Hematopoietic multipotent progenitor cell treated with erythropoietin and hydrocortisone succinate and interleukin-3 and kit ligand, for 4 days (in vitro differentiated cells): ENCODE results near the gene P4HA2.

Source experiments
- DNase-seq: peaks from one replicate; pipeline ENCODE4 v3.0.0-alpha.2; 2015

The P4HA2 gene

DNA sequence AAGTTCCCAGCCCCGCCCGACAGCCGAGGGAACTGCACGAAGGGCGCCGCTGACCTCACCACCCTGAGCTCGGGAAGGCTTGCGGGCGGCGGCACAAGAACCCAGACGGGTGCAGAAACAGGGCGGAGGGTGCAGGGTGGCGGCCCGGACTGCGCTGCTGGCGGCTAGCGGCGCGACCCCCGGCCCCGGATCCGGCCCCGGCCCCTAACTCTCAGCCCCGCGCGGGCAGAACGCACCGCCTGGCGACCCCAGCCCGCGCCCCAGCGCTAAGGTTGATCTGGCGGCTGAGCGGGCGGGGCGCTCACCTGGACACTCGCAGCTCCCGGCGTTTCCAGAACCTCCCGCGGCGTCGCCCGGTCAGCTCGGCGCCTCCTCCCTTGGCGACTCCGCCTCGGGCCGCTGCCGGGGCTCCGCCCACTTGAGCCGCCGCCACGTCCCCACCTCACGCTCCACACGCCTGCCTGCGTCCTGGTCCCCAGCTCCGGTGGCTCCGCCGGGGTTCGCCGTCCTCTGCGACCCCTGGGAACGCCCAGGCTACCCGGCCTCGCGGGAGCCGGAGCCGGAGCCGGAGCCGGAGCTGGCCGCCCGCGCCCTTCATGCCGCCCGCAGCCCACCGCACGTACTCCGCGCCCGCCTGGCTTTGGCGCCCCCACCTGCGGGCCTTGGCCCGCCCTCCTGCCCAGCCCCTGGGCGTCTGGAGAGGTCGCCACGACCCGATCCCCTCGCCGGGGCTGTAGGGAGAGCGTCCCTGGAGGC is at the start of gene P4HA2:
TSS of gene P4HA2 (minus strand) at position 369 of the 756 bp plus-strand sequence. CDS start 9,227 bp downstream, outside the sequence.
- peak; percentile 69 for DNase-seq

DNA sequence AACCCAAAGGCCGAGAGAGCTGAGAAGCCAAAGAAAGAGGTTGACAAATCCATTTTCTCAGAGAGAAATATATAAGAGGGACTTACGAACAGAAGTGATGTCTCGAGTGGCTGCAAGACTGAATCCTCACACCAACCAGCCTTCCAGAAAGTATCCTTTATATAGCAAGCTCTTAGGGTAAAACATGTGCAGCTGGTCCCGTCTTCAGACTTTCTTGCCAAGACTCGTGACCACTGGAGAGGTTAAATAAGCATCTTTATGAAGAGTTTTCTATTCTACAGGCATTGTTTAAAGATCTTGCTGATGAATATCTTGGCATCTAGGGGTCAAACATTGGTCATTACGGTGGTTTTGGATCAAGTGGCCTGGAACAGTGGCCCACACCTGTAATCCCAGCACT is 49.6 kb upstream of the P4HA2 start:
- DNase-seq = no peak

DNA sequence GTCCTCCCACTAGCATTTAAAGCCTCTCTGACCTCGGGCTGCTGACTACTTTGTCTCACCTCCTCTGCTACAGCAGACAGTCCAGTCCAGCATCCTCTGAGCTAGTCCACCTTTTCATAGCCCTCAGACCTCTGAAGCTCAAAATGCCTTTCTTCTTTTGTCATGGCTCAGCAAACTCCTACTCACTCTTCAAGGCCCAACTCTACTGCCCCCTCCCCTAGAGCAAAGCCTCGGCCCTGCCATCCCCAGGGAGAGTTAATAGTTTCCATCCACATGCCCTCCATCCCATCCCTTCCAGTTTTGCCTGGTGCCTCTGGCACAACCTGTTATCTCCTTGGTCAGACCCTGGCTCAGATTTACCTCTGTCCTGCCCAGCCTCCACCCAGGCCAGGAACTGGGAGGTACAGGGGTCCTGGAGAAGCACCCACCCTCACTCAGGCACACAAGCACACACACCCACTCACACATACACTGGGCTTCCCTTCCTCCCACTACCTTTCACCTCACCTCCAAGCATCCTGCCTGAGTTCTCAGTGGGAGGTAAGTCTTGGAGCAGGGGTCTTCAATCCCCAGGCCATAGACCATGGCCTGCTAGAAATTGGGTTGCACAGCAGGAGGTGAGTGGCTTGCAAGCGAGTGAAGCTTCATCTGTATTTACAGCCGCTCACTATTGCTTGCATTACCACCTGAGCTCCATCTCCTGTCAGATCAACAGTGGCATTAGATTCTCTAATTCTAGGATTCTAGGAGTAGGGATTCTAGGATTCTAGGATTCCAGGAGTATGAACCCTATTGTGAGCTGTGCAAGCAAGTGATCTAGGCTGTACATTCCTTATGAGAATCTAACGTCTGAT is 47.9 kb upstream of the P4HA2 start:
- DNase-seq = no peak

DNA sequence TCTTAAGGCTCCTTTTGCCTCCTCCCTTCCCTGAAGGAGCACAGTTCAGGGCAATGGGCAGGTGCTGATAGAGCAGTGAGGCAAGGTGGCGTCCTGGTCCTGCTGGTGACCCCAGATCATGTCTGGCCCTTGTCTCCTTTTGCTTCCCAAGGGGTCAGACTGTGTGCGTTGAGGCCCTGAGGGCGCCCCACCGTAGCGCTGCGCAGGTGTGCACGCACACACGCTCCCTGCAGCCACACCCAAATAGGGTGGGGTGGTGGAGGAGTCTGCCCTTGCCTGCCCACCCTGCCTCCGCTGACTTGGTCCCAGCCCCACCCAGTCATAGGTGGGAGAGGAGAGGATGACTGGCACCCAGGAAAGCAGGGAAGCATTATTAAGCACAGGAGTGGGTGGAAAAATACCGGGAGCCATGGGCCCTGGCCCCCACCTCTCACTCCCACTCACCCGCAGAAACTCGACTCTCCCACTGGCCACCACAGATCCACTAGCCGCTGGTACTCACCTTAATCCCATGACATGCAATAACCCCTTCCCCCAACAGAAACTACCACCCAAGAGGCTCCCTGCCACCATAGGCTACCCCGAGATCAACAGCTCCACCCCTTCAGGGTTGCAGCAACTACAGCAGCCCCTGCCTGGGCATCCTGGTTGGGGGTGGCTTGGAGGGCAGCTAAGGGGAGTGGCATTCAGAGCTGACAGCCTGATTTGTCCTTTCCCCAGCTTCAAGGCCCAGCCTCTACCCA is 46.6 kb upstream of the P4HA2 start:
- DNase-seq = no peak

DNA sequence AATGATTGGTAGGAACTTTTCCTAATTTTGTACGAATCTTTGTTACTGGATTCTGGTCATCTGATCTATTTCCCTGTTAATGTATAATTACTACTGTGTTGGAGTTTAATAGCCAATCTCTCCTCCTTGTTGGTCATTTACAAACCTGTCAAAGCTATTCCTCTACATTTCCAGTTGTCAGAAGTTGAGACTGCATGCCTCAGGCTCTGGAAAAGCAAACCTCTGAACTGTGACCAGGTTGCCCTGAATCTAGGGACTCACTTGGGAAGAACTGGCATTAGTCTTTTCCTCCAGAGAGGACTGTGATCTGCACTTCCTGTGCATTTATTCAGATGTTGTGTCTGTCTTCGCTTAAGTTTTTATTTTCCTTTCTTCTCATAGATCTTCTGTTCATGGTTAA is 46.0 kb upstream of the P4HA2 start:
- DNase-seq = no peak

DNA sequence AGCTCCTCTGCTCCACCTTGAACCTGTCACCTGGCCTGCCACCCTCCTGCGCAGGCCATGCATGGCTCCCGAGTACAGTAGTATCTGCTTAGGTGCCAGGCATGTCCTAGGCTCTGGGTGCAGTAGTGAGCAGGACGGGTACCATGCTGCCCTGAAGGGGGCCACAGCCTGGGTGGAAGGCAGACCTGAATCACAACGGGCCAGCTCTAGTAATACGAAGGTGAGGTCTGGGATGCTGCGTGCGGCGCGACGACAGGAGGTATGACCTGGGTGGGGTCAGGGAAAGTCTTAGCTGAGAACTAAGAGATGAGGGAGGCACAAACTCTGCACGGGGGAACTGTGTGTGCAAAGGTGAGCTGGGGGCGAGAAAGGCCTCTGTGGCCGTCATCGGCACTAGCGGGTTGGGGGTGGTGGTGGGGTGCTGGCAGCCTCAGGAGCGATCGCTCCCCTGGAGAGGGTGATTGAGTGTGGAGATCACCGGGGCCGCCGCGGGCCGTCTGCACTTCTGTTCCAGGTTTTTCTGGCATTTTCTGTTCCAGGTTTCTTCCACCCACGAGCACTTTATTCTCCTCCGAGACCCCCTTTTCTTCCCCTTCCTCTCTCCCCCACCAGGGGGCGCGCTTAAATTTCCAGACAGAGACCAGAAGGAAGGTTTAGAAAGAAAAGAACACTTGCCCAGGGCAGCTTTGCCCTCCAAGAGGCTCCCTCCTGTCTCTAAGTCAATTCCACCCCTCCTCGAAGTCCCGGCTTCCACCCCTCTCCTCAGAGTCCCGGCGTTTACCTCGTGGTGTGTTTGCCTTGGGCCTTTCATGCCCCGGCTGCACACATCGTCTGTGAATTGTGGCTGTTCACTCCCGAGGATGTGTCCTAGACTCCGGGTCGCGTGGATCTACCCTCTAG is 44.9 kb upstream of the P4HA2 start:
- DNase-seq = peak; percentile 83

DNA sequence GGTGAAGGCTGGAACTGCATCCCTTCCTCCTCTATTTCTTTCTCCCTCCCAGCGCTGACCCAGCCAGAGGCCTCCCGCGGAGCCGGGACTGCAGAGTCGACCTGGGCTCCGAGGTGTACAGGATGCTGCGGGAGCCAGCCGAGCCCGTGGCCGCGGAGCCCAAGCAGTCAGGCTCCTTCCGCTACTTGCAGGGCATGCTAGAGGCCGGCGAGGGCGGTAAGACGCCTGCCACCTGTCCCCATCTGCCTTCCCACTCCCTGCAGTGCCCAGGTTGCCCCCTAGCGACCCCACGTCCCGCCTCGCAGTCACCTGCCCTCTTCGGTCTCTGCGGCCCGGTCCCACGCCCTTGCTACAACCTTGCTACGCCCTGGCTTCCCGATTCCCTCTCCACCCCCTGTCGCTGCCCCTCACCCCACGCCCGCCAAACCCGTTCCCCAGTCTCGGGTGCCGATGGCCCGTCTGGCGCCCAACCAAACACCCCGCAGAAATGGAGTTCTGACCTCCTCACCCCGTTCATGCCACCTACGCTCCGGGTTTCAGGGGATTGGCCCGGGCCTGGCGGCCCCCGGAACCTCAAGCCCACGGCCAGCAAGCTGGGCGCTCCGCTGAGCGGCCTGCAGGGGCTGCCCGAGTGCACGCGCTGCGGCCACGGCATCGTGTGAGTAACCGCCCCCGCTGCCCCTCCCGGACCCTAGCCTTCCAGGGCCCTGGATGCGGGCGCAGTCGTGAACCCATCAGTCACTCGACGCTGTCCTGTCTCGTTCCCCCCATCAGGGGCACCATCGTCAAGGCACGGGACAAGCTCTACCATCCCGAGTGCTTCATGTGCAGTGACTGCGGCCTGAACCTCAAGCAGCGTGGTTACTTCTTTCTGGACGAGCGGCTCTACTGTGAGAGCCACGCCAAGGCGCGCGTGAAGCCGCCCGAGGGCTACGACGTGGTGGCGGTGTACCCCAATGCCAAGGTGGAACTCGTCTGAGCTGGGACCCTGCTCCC is 43.9 kb upstream of the P4HA2 start:
- peak; percentile 51 for DNase-seq

DNA sequence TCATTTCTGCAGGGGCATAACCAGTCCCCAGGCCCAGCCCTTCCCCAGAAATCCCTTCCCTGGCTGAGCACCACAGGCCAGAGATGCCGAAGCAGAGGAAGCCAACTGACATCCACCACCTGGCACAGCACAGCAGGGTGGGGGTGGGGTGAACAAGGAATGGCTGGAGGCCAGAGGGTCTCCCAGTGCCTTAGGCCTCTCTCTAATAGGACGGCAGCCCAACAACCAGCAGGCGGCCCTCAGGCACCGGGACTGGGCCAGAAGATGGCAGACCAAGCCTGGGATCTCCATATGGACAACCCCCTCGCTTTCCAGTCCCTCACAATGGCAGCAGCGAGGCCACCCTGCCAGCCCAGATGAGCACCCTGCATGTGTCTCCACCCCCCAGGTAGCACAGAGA is 43.1 kb upstream of the P4HA2 start:
- no peak for DNase-seq

DNA sequence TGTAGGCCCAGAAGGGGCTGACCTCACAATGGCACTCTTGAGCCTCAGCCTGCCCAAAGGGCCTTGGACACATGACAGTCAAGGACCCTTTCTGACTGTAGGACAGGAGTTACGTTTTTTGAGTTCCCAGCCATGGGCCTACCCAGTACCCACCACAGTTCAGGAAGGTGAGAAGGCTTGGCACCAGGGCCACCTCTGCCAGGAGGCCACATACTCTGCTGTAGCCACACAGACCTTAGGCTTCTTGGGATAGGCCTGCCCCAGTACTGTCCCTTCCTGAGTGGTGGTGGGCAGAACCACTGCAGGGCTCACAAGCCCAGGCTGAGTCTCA is 42.6 kb upstream of the P4HA2 start:
- DNase-seq = no peak

DNA sequence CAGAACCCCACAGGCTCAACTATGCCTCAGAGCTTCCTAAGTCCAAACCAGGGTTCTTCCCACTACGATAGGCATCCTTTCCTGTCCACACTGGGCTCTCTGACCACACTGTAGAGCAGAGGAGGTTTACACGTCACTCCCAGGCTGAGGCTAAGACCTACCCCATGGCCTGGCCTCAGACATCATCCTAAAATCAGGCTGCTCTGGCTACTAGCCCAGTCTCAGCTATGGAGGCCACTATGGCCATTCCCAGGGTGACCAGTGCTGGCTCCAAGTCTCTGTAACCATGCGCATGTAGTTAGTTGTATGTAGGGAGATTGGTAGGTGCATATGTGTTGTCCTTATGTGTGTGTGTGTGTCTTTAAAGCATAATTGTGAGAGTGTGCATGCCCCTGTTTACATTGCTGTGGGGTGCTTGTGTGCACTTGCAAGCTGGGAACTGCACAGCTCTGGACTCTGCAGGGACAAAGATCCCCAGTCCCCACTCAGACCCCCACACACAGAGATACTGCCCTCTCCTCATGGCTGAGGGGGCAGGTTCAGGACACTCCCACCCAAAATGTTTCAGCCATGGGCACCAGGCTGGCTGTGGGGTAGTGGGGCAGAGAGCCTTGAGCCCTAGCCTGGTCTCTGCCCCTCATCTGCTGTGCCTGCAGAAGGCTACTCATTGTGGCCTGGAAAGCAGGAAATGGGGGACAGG is 42.1 kb upstream of the P4HA2 start:
- DNase-seq = no peak

DNA sequence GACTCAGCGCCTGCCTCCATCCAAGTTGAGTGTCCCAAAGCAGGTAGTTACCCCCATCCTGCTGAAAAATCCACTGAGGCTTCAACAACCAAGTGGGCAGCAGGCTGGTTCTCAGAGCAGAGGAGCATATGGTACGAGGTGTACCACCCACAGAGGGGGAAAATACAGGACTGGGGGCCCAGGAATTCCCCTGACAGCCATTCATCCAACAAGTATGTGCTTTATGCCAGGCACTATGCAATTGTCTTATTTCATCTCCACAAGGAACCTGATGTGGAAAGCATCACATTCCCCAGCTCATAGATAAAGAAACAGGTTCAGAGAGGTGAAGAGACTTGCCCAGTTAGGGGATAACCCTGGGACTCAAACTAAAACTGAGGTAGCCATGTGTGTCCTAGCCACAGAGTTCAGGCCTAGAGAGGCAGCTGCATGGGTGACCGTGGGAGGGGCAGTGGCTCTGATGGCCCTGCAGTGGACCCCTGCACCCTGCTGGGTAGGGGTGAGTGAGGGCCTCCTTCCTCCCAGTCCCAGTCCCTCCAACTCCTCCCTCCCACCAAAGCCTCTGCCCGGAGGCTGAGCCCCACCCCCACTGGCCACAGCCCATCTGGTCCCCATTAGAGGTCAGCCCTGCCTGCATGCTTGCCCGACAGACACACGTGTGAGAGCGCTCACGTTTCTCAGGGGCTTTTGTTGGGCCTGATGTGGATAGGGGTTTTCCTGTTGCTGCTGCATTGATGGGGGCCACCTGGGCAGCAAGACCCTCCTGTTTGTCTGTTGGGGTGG is 41.3 kb upstream of the P4HA2 start:
- no peak for DNase-seq

DNA sequence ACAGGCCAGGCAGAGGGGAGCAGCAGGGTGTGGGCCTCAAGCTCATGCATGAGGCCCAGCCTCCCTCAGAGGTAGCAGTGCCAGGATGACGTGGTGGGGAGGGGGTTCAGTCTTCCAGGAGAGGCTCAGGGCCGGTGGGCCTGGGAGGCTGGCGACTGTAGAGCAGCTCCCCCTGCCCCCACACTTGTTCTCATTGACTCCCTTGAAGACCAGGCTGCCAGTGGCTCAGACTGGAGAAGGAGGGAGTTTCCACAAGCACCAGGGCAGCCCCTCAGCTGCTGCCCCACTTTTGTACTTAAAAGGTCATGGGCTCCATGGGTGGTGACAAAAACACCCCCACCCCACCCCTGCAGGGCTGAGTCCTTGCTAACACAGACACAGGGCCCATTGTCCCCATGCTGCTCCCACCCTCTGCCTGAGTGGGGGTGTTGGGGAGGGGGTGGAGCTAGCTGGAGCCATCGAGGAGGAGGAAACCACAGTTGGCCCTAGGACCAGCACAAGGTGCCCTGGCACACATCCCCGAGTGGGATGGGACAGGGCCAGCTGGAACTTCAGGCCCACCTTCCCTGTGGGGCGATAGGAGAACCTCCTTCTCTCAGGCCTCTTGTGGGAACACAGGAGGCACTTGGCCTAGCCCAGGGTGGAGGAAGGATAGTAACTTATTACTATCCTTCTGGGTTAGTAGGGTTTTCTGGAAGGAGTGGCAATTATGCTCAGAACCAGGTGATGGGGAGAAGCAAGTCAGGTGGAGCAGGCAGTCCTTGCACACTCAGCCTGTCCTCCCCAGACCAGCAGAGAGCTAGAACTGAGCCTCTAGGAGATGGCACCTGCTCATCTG is 40.5 kb upstream of the P4HA2 start:
- no peak for DNase-seq

DNA sequence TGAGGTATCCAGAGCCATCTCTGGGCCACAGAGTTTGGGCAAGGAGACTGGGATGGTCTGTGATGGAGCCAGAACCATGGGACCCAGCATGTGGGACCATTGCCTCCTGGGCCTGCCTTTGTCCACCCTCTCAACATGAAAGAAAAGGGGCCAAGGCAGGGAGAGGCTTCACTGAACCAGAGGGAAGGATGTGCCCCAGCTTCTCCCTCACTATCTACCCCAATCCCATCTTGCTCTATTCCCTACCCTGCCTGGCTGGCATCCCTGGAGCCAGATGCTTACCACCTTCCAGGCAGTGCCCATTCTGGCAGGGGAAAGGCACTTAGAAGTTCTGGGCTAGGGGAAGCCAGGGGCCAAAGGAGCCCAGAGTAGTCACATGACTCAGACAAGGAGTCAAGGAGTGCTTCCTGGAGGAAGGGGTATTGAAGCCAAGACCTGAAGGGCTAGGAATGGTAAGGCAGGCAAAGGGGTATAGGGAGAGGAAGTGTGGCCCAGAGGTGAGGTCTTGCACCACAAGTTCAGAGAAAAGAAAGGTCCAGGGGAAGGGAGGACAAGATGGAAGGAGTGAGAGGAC is 39.6 kb upstream of the P4HA2 start:
- DNase-seq = no peak

DNA sequence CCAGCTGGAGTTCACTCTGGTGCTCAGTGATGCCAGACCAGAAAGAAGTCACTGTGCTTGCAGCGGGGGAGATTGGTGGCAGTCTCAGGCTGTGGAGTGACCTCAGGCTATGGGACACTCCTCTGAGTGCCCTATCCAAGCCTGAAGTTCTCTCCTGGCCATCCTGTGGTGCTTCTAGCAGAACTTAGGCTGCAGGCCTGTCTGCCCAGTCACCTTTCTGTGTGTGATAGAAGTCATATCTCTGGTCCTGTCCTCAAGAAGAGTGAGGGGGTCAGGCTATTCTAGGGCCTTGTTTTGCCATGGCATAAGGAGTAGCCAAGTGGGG is 39.1 kb upstream of the P4HA2 start:
- DNase-seq = no peak

DNA sequence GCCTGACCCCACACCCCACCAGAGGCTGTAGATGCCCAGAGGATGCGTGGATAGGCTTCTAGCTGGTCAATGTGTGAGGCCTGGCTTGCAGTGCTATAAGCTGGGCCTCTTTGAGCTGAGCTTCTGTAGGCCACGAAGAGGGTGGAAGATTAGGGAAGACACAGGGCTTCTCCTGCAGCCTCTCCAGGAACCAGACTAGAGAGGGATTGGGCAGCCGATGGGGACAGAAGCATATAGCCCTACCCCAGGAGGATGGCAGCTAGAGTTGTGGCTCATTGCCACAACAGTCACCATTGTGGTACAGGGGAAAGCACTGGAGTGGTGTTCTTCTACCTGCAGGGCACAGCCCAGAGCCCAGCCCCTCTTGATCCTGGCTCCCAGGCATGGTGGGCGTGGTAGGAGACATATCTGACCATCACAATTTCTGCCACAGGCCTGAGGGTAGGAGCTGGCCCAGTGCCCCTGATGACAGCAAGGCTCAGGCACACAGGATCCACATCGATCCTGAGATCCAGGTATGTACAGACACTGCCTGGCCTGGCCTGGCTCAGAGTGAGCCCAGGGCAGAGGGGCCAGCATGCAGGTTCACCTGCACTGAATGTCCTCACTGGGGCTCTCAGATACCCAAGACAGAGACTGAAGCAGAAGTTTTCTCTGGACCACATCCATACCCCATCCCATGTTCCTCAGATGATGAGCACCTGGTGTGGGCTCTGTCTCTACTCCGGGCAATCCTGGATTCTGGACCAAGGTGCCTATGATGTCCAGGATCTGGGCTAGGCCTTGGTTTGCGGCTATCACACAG is 38.6 kb upstream of the P4HA2 start:
- DNase-seq = no peak

DNA sequence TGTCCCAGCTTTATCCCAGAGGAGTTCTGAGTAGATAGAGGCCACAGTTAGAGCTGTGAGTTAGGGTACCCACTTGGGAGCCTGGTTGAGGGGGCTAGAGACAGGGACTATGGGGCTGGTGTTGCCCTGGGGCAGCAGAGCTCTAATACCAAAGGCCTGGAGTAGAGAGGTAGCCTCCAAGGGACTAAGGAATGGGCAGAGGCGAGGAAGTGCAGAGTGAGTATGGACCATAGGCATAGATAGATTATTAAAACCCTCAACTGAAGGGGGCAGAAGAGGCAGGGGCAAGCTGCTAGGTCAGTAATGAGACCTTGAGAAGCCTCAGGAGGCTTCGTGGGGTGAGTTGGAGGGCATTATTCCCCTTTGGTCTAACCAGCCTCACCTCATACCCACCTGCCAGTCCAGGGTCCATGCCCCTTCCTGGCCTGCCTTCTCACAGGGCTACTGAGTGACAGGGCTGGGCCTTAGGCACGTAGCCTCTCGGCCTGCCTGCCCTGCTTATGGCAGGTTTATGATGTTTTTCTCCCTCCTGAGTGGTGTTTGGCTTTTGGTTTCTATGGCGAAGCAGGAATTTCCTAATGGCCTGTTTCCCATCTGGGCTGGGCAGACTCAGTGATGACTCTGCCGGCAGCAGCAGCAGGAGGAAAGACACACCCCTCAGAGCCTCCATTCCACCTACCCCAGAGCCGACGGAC is 37.8 kb upstream of the P4HA2 start:
- DNase-seq = no peak
